NOMO-1 (cell line): ENCODE measurements around the gene XCR1.
"Not testable (repeated sequence)": the region's sequence is repeated elsewhere in the genome, so short reads cannot be mapped to it uniquely, and the experiment has no call there.

Source experiments
- DNase-seq, 2 experiments: peaks; one replicate each; lab custom pipeline; 2025; ENCODE audit not compliant: unreplicated experiment in 2 of 2; lab: John Stamatoyannopoulos, UW

XCR1 gene

DNA sequence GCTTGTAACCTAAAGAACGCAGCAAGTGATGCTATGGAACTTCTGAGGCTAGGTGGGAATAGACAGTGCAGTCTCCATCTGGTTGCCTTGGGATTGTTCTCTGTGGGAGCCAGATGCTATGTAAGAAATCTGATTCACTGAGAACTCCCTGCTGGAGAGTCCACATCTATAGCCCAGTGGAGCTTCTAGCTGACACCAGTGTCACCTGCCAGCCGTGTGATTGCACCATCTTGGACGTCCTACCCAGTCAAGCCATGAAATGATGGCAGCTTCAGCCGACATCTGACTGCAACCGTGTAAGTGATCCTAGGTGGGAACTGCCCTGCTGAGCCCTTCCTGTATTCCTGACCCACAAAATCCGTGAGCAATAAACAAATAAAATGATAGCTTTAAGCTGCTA, 19.2 kb downstream of the XCR1 start:
- no peak for DNase-seq

DNA sequence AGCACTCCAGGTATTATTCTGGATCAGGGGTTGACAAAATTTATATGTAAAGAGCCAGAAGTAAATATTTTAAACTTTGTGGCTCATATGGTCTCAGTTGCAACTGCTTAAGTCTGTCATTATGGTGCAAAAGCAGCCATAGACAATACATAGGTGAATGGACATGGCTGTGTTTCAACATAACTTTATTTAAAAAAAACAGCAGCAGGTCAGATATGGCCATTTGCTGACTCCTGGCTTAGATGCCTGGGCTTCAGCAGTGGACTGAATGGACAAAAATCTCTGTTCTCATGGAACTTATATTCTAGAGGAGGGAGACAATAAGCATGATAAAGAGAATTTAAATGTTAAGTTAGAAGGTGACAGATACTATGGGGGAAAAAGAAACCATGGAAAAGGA, 20.0 kb downstream of the XCR1 start:
- no peak for DNase-seq

DNA sequence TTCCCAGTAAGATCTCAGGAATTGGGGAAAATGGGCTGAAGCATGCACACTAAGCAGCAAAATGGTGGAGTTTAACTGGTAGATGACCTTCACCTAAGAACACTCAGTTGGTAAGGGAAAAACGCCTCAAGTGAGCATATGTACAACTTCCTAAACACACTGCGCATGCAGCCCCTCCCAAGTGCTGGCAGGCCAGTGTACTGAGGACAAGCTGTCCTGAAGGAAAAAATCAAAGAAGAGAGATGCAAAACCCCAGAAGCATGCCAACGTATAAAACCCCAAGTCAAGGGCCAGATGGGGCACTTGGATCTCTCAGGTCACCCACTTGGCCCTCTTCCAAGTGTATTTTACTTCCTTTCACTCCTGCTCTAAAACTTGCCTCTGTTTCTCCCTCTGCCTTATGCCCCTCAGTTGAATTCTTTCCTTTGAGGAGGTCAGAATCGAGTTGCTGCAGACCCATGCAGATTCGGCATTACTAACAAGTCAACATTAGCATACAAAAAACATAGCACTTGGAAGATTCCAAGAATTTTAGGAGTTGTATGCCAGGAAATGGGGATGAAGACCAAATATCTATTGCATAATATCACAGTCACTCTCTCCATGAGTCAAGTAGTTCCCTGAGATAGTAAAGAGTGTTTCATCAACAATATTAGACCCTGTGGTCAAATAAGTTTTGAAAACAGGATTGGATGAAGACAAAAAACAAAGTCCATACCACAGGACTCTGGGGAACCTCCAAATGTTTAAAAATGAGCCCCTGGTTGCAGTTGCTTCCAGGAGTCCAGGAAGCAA, 20.8 kb downstream of the XCR1 start:
- DNase-seq: no peak

DNA sequence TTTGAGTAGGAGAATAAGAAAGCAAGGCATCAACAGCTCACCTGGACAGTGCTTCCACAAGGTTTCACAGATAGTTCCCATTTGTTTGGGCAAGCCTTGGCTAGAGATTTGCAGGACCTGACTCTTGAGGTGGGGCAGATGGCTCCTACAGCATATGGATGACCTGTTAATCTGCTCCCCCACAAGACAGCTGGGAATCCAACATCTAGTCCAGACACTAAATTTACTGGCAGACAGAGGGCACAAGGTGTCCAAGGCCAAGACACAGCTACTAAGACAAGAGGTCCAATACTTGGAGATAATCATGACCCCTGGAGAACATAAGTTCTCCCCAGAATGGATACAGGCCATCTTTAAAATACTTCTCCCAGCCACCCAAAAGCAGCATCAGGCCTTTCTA, 23.6 kb downstream of the XCR1 start:
- not testable (repeated sequence) for DNase-seq

DNA sequence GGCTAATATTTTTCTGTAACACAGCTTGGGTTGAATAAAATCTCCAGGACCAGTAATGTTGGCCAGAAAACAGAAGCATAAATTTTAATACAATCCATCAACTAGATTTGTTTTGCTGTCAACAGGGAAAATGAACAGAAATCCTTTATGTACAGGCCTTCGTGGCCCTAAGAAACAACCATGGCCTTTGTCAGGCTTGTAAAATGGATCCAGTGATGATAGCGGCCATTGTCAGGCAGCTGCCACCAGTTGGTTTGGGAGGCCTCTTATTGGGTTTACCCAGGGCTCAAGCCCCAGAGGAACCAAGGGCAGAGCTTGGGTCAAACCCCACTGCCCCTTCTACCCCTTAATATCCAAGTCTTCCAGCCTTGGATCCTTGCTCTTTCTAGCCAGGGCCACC, 26.1 kb downstream of the XCR1 start:
- no peak for DNase-seq

DNA sequence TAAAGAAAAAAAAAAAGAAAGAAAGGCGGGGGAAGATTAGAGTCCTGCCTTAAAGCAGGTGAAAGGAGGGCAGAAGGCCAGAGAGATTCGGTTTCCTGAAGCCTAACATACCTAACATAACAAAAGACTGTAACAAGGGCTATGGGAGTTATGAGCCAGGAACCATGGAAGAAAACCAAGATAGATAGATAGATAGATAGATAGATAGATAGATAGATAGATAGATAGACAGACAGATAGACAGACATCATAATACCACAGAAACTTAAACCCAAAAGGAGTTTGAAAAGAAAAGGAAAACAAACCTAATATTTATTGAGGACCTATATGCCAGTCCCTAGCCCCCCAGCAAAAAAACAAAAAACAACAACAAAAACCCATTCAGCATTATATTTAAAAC, 29.3 kb downstream of the XCR1 start:
- no peak for DNase-seq

DNA sequence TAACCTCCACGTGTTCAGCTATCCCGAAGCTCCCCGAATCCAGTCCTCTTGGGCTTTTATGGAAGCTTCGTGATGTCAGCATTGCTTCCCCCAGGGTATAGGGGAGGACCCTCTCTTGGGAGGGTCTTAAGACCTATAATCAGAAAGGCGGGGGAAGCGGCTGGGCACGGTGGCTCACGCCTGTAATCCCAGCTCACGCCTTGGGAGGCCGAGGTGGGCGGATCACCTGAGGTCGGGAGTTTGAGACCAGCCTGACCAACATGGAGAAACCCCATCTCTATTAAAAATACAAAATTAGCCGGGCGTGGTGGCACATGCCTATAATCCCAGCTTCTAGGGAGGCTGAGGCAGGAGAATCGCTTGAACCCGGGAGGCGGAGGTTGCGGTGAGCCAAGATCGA, 29.8 kb downstream of the XCR1 start:
- not testable (repeated sequence) for DNase-seq

DNA sequence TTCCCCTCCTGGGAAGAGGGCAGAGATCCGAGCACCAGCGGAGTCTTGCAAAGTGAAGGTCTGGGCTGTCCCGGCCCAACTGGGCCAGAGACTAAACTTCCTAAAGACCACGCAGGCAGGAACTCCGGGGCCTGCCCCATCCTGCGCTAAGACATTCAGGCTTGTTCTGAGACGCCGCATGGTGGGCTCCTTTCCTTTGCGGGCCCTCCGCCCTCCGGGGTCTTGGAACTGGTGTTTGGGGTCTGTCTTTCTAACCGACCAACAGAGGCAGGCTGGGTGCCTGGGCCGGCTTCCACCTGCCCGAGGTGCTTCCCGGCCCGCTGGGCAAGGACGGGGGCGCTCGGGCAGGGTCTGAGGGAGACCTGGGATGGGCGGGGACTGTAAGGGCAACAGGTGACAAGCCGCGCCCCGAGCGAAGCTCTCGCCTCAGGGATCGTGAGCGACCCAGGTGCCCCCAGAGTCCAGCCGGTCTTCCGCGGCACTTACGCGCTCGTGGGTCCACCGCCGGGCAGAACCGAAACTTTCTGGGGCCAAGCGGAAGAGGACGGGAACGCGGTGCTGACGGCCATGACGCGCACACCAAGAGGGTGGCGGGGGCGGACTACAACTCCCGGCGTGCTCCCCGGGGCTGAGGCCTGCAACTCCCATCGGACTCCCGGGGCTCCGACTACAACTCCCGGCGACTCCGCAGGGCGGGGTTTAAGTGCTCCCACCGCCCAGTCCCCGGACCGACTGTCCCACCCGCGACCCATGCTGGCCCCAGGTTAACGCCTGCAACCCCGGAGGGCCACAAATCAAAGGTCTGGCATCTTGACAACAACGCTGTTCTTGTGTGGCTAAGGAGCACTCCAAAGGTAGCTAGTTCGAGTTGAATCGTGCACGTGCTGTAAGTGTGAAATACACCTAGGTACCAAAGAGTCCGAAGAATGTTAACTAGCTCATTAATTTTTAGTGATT, 31.8 kb downstream of the XCR1 start, which contains the start of gene FYCO1:
Gene FYCO1 (minus strand): TSS at position 589 of the 957 bp plus-strand sequence. CDS start 10,914 bp downstream, outside the sequence.
- peak; percentile 91 to 92 for DNase-seq

DNA sequence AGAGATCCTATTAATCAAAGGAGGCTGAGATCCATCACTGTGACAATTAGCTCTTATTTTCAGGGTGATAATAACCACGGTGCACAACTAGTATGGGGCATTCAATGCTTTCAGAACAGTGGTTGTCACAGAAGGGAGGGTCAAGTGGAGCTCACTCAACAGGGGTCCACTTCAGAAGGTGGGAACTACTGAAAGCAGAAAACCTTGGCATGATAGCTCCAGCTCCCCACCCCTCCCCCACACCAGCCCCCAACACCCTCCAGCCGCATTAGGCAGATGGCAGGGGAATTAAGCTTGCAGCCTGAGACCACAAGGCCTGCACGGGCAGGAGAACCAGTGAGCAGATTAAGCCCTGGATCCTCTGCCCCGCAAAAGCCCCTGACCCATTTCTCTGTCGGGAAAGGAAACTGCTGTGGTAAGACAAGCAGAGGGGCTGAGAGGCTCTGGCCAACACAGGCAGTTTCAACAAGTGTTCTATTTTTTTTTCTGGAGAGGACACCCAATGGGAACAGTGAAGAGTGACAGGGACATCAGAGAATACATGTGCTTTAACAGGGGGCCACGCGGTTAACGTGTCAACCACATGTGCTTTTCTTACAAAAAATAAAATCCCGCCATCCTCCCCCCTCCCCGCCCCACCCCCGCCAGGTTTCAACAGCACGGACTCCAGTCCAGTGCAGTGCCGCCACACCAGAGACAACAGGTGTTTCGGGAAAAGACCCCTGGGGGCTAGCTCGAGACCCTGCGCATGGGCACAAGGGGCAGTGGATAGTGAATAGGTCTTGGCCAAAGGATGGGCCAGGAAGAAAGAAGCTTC, 32.7 kb downstream of the XCR1 start:
- peak in 1 of 2 experiments; percentile 21 for DNase-seq

DNA sequence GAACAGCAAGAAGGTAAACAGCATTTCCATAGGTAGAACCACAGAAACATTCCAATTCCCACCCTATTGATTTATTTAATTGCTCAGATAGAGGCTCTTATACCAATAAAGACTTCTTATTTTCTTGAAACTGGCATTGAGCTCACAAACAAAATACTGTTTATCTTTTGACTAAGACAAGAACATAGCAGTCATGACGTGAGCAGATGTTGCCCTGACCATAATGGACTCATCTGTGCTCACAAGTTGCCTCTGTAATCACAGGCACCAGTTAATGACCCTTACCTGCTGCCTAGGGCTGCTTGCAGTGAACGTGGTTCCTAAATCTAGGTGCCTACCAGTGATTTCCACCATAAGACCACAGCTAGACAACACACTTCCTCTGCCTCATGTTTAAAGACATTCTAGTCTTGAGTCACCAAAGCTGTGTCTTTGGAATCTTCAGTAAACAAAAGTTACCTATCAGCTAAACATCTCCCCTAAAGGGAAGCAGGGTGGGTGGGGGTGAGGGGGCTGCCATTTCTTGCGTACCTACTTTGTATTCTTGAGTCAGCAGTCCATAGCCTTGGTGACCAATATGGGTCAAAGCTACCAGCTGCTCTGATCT, 33.8 kb downstream of the XCR1 start:
- DNase-seq: peak in 1 of 2 experiments; percentile 5

DNA sequence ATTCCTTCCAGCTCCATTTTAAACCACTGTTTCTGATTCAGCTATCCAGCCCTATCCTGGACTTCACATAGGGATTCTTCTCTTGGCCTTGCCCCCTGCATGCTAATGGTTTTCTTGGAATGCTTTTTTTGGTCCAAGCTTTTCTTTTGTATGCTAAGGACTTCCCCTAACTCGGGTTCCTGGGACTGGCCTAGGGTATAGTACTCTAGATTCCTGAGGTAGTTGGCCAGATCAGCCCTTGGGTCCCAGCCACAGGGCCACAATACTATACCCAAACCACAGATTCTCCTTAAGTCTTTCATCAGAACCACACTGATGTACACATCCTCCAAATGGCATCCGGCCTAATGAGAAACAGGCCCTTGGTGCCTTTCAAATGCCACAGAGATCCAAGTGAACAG, 34.5 kb downstream of the XCR1 start:
- DNase-seq: no peak

DNA sequence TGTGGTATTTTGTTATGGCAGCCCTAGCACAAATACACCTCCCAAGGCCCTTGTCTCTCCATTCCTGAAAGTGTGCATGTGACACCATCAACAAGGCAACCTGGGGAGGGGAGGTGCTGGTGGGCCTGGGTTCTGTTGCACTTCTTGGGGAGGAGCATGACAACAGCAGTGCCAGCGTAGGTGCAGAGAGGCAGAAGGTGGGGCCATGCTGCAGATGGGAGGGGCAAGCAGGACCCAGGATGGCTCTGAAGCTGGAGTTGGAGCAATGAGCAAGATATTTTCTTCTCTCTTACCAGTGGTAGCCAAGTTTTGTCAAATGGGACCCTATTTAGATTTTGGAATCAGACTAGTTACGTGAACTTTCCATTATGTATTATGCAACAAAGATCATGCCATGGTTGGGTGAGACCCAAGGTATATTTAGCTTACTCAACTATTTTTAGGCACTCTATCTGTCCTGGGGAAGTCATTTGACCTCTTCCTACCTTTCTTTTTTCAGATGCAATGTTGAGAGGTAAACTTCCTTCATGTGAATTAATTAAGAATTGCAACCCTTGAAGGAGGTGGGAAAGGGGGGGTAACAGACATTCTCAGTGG, 35.1 kb downstream of the XCR1 start:
- peak in 1 of 2 experiments; percentile 28 for DNase-seq

DNA sequence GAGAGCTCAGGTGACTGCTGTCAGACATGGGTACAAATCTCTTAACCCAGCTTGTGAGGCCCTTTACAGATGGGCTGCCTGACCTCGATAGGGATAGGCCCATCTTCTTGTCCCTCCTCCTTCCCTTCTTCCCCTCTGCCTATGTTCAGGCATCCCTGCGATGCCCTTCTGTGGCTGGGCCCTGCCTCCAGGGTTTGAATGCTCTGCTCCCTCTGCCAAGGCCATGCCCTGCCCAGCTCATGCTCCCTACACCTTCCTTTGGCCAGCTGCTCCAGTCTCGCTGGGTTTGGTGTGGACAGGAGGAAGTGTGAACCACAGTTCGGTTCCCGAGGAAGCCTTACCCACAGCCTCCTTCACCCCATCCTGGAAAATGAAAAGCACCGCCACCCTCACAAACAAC, 35.9 kb downstream of the XCR1 start:
- no peak for DNase-seq

DNA sequence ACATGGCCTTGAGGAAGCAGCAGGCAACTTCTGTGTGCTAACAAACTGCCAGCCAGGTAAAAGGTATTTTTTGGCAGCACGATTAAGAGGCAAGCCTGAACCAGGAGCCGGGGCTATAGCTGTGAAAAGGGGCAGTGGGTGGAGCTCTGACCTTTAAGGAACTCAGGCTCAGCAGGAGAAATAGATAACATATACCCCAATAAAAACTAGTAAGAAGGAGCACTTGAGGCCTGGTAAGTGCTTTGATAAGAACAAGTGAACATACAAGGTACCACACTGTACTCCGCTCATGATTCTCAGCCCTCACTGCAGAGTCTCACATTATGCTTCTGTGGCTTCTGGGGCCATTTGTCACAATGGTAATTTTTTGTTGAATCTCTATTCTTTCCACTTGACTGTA, 37.1 kb downstream of the XCR1 start:
- no peak for DNase-seq

DNA sequence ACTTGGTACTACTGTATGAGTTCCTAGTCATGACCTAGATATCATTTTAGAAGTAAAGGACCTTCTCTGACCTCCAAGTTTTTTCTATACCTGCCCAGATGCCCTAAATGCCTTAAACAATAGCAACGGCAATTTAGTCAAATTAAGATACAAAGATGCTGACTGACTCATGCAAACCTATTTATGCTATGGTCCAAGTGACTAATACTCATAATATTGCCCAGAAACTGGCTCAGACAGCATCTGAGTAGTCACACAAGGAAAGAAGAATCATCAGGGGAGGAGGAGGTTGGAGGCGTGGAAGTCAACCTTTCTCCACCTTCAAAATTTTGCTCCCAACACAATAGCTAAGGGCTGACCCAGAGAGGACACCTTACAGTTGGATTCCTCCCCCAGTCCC, 38.5 kb downstream of the XCR1 start:
- peak in 1 of 2 experiments; percentile 16 for DNase-seq

DNA sequence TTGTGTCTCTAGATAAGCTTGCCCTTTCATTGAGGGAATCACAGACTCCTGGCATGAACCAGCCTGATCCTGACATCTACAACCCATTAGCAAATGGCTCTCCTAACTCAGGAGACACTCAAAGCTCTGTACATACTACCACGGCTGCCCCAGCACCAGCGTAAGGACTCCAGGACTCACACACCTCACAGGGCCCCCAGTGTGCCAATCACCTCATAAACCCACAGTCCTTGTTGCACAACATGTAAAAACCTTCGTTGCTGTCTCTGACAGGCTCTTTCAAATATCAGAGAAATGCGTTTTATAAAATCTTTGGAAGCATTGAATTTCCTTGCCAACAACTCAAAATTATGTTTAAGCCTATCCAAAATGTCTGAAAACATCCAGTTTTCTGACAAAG, 38.9 kb downstream of the XCR1 start:
- DNase-seq: peak; percentile 58 to 65

DNA sequence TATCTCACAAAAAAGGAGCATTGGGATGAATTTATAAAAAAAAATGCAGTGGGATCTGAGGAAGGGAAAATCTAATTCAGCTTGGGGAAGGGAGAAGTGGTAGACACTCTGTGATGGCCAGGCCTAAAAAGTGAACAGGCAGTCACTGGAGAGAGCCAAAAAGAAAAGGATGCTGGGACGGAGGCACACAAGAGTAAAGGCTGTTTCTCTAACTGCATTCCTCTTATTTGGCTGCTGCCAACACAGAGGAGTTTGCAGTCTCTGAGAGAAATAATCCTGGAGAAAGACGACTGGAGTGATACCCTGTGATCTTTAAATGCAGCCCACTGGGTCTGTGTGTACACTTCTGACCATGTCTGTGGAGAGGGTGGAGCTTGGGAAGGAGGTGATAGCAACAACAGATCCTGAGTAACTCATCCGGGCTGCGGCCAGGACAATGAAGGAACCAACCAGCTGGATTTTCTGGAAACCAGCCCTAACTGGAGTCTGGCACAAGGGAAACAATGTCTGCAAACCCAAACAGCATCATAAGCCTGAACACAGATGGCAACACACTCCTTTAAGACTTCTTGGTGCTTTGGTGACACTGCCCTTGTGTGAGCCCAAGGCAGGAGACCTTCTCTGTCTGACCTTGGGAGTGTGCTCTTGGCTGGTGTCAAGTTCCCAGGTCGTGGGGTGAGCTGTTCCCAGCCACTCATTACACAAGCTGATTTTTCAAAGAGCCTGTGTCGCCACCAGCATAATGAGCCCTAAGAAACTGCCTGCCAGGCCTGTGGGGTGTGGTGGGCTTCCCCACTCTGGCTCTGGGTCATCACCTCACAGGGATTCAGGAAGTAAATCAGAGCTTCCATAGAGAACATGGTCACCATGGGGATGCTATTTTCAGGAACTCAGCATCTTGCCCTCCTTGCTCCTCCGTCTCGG, 39.7 kb downstream of the XCR1 start:
- peak in 1 of 2 experiments; percentile 50 for DNase-seq

DNA sequence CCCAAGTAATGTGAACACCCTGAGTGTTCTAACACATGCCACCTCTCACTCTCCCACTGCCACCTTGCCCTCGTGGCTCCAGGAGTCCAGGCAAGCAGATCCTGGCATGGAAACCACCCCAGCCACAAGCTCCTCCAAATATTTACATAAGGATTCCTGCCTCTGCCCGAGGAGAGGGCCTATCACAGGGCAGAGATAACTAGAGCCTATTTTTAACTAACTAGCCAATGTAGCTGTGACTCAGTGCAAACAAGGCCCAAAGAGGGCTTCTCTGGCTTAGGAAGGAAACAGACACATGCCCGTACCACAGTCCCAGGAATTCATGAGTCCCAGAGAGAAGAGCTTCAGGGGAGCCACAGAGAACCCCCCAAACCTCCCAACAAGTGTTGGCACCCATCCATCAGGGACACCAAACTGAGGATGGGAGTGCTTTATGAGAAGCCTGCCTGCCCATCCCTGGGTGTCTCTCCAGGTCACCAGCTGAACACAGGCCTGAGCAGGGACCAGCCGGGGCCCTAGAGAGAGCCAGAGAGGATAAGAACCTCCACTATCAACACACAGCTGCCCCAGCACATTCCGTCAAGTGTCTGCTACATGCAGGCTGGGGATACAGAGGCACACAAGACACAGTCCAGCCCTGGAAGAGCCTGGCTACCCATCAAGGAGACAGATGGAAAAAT, 40.8 kb downstream of the XCR1 start:
- no peak for DNase-seq
